Pancreas (tissue), 10 donors: Measurements from ENCODE around the gene CAMKMT. TPM values are rescaled to one million over a fixed set of nuclear protein-coding genes. Genes with fewer than 3 reads are reported as not detected.

Experiments
- ATAC-seq, 4 donors: fragments of 200-7000 bp; cut with Tn5 transposase; one replicate each; pipeline versions ENCODE4 v1.8.0 to v1.9.1; 2020; ENCODE audit warnings: mild to moderate bottlenecking in 4 of 4, moderate library complexity in 4 of 4
- DNase-seq, 6 donors: peaks; one replicate each; pipeline ENCODE4 v3.0.0-alpha.2; 2020
- FAIRE-seq: peaks from 2 replicates; lab custom pipeline; 2012; peaks lifted over from hg19 to GRCh38; lab: Jason Lieb, UNC
- H3K27ac ChIP-seq, 4 donors: fragments of 200-600 bp; sonication (generic); 1 replicate in 3 of 4; 2 replicates in 1 of 4; pipeline versions ENCODE4 v1.5.0 to v1.8.0; 2020
- H3K27me3 ChIP-seq, 4 donors: fragments of 200-600 bp; one replicate each; pipeline ENCODE4 v1.8.0; 2021
- H3K36me3 ChIP-seq, 3 donors: fragments of 200-600 bp; sonication (generic) in 1 of 3; one replicate each; pipeline versions ENCODE4 v1.5.0 to v1.8.0; 2020 to 2021
- H3K4me1 ChIP-seq, 3 donors: fragments of 200-600 bp; one replicate each; pipeline ENCODE4 v1.8.0; 2021
- H3K4me3 ChIP-seq, 4 donors: fragments of 200-600 bp; sonication (generic) in 2 of 4; one replicate each; pipeline versions ENCODE4 v1.5.0 to v1.8.0; 2020 to 2021
- H3K9me3 ChIP-seq, 4 donors: fragments of 200-600 bp; one replicate each; pipeline ENCODE4 v1.8.0; 2021
- WGBS, 2 donors: extraction: QIAGEN DNeasy Blood & Tissue Kit; methylation state at CpG; one replicate each; pipeline ENCODE4 v1.1.7; 2013; 5-methylcytosine and 5-hydroxymethylcytosine counted together
- intact Hi-C, 3 donors: fragments of 100-400 bp; cut with DNase I; formaldehyde crosslinking; loops; one replicate each; pipeline versions ENCODE4 v1.11.1 to v1.14.2; 2022
- polyA plus RNA-seq, 2 donors: library from polyadenylated mRNA; stranded (reverse); fragments of 200-250 nt; gene quantifications; one replicate each; pipeline ENCODE4 v1.2.3, GENCODE V29; 2013
- total RNA-seq, 6 donors: library from RNA; stranded (reverse); fragmentation: NEBNext Ultra II Directional in 4 of 6; extraction: Animal tissue kit (Norgen Biotek cat#: 25700) in 4 of 6; gene quantifications; one replicate each; pipeline versions ENCODE4 v1.2.1 to v1.2.4, GENCODE V29; 2021 to 2023
- TF ChIP-seq, protein P1 (sequence below), 4 donors: fragments of 200-600 bp; sonication (generic) in 3 of 4; IDR thresholded peaks; one replicate each; pipeline versions ENCODE4 v1.5.0 to v1.8.0; 2021; ENCODE audit warnings: antibody characterized with exemption in 4 of 4
- donor health status: healthy with polysubstance abuse.
- donor health status: DM: no; HTN: no; CAD: no; lungs with moderate emphysema.
- donor health status: DM: no; HTN: no; CAD: no.
- donor health status: control.
- donor health status: control.
- donor health status: Bipolar disorder and iron deficiency.
- donor health status: DM: yes; HTN: yes; CAD: no.
- donor health status: DM: no; HTN: no; CAD: no.
- donor health status: DM: no; HTN: no; CAD: no.
- donor health status: DM: yes; HTN: yes; CAD: no.

Gene CAMKMT
- total and polyA plus RNA-seq, 8 donors = 4.6 to 11.9 (median 8.3) TPM

DNA sequence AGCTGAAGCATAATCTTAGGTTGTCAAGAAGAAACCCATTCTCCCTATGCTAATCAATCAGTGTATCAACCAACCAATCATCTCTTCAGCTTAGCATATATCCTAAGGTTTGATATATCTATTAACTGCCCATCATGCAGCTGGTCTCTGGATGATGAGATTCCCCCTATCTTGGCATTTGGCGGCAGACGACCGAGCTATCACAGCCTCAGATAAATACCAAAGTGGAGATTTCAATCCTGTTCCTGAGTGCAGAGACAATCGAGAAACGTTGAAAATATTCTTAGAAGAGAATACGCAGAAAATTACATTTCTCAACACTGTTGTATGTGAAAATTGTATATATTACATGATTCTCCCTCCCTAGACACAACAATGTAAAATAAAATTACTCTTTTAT is 320.7 kb downstream of the CAMKMT start:
- FAIRE-seq (no peak), DNase-seq (no peak), ATAC-seq (no peak)
- no peaks in the 10 kb centered on the region for H3K4me1 ChIP-seq
- TF ChIP-seq, protein P1, sequence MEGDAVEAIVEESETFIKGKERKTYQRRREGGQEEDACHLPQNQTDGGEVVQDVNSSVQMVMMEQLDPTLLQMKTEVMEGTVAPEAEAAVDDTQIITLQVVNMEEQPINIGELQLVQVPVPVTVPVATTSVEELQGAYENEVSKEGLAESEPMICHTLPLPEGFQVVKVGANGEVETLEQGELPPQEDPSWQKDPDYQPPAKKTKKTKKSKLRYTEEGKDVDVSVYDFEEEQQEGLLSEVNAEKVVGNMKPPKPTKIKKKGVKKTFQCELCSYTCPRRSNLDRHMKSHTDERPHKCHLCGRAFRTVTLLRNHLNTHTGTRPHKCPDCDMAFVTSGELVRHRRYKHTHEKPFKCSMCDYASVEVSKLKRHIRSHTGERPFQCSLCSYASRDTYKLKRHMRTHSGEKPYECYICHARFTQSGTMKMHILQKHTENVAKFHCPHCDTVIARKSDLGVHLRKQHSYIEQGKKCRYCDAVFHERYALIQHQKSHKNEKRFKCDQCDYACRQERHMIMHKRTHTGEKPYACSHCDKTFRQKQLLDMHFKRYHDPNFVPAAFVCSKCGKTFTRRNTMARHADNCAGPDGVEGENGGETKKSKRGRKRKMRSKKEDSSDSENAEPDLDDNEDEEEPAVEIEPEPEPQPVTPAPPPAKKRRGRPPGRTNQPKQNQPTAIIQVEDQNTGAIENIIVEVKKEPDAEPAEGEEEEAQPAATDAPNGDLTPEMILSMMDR (IDR thresholded peaks at IDR 0.05) = no peak
- 92 to 93% methylated on average over 6 of the region's 6 CpGs for WGBS, 2 donors
- H3K27ac ChIP-seq = no peak overlapping the region
- H3K9me3 ChIP-seq = no peaks in the 10 kb centered on the region
- intact Hi-C loops = no loop called here
- H3K36me3 ChIP-seq = no peaks in the 10 kb centered on the region
- no peak overlapping the region for H3K4me3 ChIP-seq
- no peaks in the 10 kb centered on the region for H3K27me3 ChIP-seq

DNA sequence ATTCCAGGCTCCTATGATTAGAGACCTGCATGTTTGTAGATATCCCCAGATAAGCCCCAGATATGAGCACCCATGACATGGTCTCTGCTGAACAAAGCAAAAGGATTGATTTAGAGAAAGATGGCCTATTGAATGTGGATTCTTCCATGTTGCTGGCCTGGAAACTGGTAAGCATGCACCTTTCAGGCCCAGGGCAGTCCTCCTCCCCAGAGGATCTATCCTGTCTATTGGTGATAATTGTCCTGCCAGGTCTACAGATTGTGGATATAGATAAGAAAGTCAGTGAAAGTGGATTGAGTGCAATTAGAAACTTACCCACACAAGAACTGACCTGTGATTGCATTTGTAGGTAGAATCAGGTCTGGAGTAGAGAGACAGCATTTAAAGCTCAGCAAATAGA is 322.8 kb downstream of the CAMKMT start:
- ATAC-seq (no peak), DNase-seq (no peak), FAIRE-seq (no peak)
- no peaks in the 10 kb centered on the region for H3K9me3 ChIP-seq
- H3K27ac ChIP-seq = no peak overlapping the region
- no peaks in the 10 kb centered on the region for H3K4me1 ChIP-seq
- H3K4me3 ChIP-seq = no peak overlapping the region
- TF ChIP-seq, protein P1 (IDR thresholded peaks at IDR 0.05) = no peak
- intact Hi-C loops = no loop called here
- H3K27me3 ChIP-seq = no peaks in the 10 kb centered on the region
- no peaks in the 10 kb centered on the region for H3K36me3 ChIP-seq

DNA sequence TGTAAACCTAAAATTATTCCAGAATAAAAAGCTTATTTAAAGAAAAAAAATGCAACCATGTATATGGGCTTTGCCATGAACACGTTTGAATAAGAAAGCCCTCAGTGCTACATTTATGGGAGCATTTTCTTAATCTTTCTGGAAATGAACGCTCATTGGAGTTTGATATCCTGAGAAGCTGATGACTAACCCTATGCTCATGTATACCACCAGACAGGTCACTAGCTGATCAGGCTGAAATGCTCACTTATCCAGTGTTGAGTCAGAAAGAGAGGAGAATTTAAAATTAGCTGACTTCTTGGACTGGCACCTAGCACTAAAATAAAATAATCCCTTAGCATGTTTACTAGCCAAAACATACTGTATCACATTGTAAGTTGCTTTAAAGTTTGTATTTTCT is 324.8 kb downstream of the CAMKMT start:
- FAIRE-seq = no peak

DNA sequence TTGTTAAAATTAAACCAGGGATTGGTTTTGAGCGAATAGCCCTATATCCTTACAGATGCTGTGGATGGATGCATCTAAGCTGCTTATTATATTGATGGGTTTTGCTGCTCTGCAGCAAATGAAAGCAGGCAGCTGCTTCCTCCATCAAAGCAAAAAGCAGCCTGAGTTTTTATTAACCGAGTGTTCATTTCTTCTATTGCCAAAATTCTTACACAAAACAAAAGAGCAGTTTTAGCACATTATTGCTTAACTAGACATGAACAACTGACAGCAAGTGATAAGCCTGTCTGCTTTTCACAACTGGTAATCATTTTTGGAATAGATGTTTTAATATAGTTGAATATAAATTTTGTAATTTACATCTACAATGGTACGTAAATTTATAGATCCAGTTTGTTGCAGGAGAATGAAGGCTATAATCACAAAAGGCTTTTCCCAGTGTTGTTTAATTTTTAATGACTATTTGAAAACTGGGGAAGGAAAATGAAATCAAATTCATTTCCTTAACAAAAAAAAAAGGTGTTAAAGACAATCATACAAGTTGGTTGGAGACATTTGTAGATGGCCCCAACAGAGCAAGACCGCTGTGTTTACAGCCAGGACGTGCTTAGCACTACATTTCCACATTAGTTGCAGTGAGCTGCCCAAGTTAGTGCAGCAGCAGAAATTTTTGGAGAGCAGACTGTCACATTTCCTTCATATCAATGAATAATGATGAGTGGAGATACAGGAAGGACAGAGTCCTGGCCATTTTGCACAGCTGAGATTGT is 326.1 kb downstream of the CAMKMT start:
- Histone ChIP-seq H3K27ac (no peak overlapping the region), H3K9me3 (no peaks in the 10 kb centered on the region), H3K27me3 (no peaks in the 10 kb centered on the region), H3K36me3 (no peaks in the 10 kb centered on the region), H3K4me3 (no peak overlapping the region), H3K4me1 (no peaks in the 10 kb centered on the region)
- DNase-seq (no peak), FAIRE-seq (no peak), ATAC-seq (no peak)
- intact Hi-C loops = no loop called here
- WGBS, 2 donors = 88 to 91% methylated on average over 5 of the region's 5 CpGs
- TF ChIP-seq, protein P1 (IDR thresholded peaks at IDR 0.05) = no peak

More for the DNA sequence above, 324.8 kb downstream of the CAMKMT start:
- no peak for DNase-seq
- TF ChIP-seq, protein P1 (IDR thresholded peaks at IDR 0.05) = no peak
- intact Hi-C loops = no loop called here
- Histone ChIP-seq H3K27me3 (no peaks in the 10 kb centered on the region), H3K4me3 (no peak overlapping the region), H3K9me3 (no peaks in the 10 kb centered on the region), H3K4me1 (no peaks in the 10 kb centered on the region), H3K36me3 (no peaks in the 10 kb centered on the region), H3K27ac (no peak overlapping the region)
- ATAC-seq = no peak
- WGBS, 2 donors = 77 to 85% methylated on average over 2 of the region's 2 CpGs

DNA sequence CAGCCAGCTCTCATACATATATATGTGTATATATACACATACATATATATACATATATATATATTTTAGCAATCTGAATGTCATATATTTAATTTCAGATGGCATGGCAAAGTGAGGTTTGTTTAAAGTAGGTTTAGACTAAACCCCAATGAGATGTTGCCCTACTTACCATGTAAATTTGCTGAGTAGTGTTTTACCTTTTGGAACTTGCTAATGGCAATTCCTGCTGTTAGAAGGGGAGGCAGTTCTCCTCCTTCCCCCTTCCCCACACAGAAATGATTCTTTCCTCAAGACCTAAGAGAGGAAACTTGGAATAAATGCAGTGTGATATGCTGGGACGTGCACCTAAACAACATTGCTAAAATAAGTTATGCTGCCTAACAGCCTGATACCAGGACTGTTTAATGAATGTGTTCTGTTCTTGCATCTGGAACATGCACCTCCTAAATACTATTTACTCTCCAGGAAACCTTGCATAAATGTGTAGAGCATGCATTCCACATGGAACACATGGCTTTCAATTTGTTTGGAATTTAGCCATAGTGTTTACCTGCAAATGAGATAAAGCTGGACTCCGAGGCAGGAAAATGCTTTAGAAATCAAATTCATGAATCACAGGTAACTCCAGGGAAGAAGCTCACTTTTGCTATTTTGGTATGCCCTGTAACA is 326.8 kb downstream of the CAMKMT start:
- no peak for FAIRE-seq
- no peak for ATAC-seq
- WGBS, 2 donors = 58 to 61% methylated on average over 2 of the region's 2 CpGs
- Histone ChIP-seq H3K4me1 (no peaks in the 10 kb centered on the region), H3K36me3 (no peaks in the 10 kb centered on the region), H3K27ac (no peak overlapping the region), H3K9me3 (no peaks in the 10 kb centered on the region), H3K4me3 (no peak overlapping the region), H3K27me3 (no peaks in the 10 kb centered on the region)
- intact Hi-C loops = no loop called here
- DNase-seq = no peak
- TF ChIP-seq, protein P1 (IDR thresholded peaks at IDR 0.05) = no peak
